Measurements from ENCODE around the gene RUFY1. TPM values are rescaled to one million over a fixed set of nuclear protein-coding genes. Genes with fewer than 3 reads are reported as not detected.

The RUFY1 gene
- total RNA-seq, 1 experiment from 2014 or later = 45.7 TPM

- Histone ChIP-seq H3K27me3 (ENCODE audit: insufficient read depth, low read length) (no peaks in the 10 kb centered on the region), H2AK5ac (ENCODE audit: insufficient read length, low read length) (no peak overlapping the region), H3K4me1 (ENCODE audit: insufficient read depth, low read length) (no peaks in the 10 kb centered on the region), H2BK20ac (ENCODE audit: low read depth, low read length, poor library complexity, severe bottlenecking) (no peak overlapping the region), H3T11ph (ENCODE audit: low read length) (no peak overlapping the region), H3K9me3 (ENCODE audit: control insufficient read depth, low read depth, low read length) (no peaks in the 10 kb centered on the region), H3K18ac (ENCODE audit: insufficient read length, low read depth, low read length) (no peak overlapping the region), H4K91ac (ENCODE audit: insufficient read length, low read depth, low read length) (no peak overlapping the region), H2BK120ac (ENCODE audit: low read depth, low read length, poor library complexity, severe bottlenecking) (no peak overlapping the region), H4K20me1 (ENCODE audit: control insufficient read depth, insufficient read depth, insufficient read length) (no peaks in the 10 kb centered on the region), H3K23ac (ENCODE audit: insufficient read length, low read depth, low read length) (no peak overlapping the region), H3K79me1 (ENCODE audit: insufficient read depth, low read depth, low read length, poor library complexity, severe bottlenecking) (no peaks in the 10 kb centered on the region), H4K8ac (replicated peaks; ENCODE audit: insufficient read length, low read depth, low read length) (no peak overlapping the region), H2BK15ac (ENCODE audit: low read depth, low read length) (no peak overlapping the region), H2BK12ac (ENCODE audit: insufficient read length, low read depth, low read length) (no peak overlapping the region), H2AFZ (ENCODE audit: low read length) (no peak overlapping the region), H4K5ac (ENCODE audit: insufficient read length, low read depth, low read length) (no peak overlapping the region), H3K79me2 (ENCODE audit: insufficient read depth, low read length) (no peaks in the 10 kb centered on the region), H3K23me2 (ENCODE audit: insufficient read length, low read depth, low read length, poor library complexity, severe bottlenecking) (no peaks in the 10 kb centered on the region), H3K4ac (ENCODE audit: low read depth, low read length) (no peak overlapping the region), H3K4me2 (ENCODE audit: insufficient read depth, insufficient read length, low read length) (no peak overlapping the region), H3K14ac (ENCODE audit: insufficient read depth, low read length) (no peak overlapping the region), H3K27ac (ENCODE audit: insufficient read length, low read depth, low read length) (no peak overlapping the region), H2BK5ac (ENCODE audit: insufficient read length, low read length) (no peak overlapping the region), H3K9ac (ENCODE audit: extremely low read depth, insufficient read length, low read length) (no peak overlapping the region), H3K56ac (ENCODE audit: insufficient read length, low read depth, low read length) (no peak overlapping the region)
- Mint-ChIP-seq H3K36me3 (ENCODE audit: insufficient read depth in 1 of 3, low read depth in 3 of 3) (peaks cover 27 to 91% (median 83%) of the 10 kb centered on the region in 3 experiments; a peak in 6 of 7 replicates), H3K9me3 (no peaks in the 10 kb centered on the region), H3K27ac (peak overlapping the region in 1 of 3 experiments; percentile 49; a peak in 1 of 7 replicates), H3K4me3 (no peak overlapping the region), H3K4me1 (no peaks in the 10 kb centered on the region), H3K27me3 (ENCODE audit: low read depth) (peaks cover 1% of the 10 kb centered on the region; the same call in 1 of the 2 replicates)
- WGBS (ENCODE audit: extremely low coverage, insufficient read length, low lambda C conversion rate) = no CpG with 5 or more reads among the region's 18 CpGs
- no peak for DNase-seq
- TF ChIP-seq CTCF (conservative IDR thresholded peaks at IDR 0.05) = no peak
Measured at GRCh38 chr5:179601871-179602625, 51.7 kb downstream of the RUFY1 start.

All from H9 (cell line).